ENCODE measurements around the gene PTGDR.

GRCh38 chr14:52248057-52248456, 19.4 kb upstream of the PTGDR start:
- TF ChIP-seq, protein P1, sequence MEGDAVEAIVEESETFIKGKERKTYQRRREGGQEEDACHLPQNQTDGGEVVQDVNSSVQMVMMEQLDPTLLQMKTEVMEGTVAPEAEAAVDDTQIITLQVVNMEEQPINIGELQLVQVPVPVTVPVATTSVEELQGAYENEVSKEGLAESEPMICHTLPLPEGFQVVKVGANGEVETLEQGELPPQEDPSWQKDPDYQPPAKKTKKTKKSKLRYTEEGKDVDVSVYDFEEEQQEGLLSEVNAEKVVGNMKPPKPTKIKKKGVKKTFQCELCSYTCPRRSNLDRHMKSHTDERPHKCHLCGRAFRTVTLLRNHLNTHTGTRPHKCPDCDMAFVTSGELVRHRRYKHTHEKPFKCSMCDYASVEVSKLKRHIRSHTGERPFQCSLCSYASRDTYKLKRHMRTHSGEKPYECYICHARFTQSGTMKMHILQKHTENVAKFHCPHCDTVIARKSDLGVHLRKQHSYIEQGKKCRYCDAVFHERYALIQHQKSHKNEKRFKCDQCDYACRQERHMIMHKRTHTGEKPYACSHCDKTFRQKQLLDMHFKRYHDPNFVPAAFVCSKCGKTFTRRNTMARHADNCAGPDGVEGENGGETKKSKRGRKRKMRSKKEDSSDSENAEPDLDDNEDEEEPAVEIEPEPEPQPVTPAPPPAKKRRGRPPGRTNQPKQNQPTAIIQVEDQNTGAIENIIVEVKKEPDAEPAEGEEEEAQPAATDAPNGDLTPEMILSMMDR (IDR thresholded peaks at IDR 0.05): no peak
- TF ChIP-seq POLR2A (IDR thresholded peaks at IDR 0.05): no peak

Data from heart left ventricle (tissue), 13 donors.